Mammary epithelial cell (primary cell): ENCODE results near the gene MTX1.
"Not testable (repeated sequence)": the region's sequence is repeated elsewhere in the genome, so short reads cannot be mapped to it uniquely, and the experiment has no call there.

Experiments used
- CTCF ChIP-seq, 2 donors: IDR thresholded peaks in 1 of 2; conservative IDR thresholded peaks in 1 of 2; 2 replicates each; pipeline ENCODE4 v1.5.1; 2011 to 2012; ENCODE audit warnings: inconsistent platforms in 2 of 2, low read length in 2 of 2, mild to moderate bottlenecking in 2 of 2, control low read depth in 1 of 2, low read depth in 1 of 2; ENCODE audit not compliant: insufficient read depth in 1 of 2; ENCODE audit errors: extremely low read depth in 1 of 2
- EZH2 ChIP-seq: IDR thresholded peaks from 2 replicates; pipeline ENCODE4 v1.6.1; 2012; ENCODE audit warnings: low read length, inconsistent platforms, borderline replicate concordance

DNA sequence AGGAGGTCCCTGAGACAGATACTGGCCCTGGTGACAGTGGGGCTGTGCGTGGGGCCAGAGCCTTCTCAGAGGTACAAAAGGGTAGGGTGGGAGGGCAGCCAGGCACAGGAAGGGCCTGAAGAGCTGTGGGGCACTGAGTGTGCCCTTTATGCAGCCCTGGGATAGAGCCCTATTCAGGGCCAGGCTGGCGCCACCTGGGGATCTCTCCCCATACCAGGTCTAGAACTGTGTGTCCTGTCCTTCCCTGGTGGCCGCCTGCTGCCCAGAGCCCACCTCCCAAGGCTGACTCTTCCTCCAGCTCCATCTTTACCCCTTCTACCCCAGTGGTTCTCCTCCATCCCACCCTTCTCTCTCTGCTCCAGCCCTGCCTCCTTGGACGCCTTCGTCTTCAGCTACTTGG lies 25.0 kb downstream of the MTX1 start:
- not testable (repeated sequence) for TF ChIP-seq CTCF (conservative IDR thresholded peaks at IDR 0.05 in 1 of 2, IDR thresholded peaks at IDR 0.05 in 1 of 2; ENCODE audit: extremely low read depth in 1 of 2, insufficient read depth in 1 of 2, low read depth in 1 of 2, low read length in 2 of 2); EZH2
